ENCODE results near the gene FASN. TPM values are rescaled to one million over a fixed set of nuclear protein-coding genes. Genes with fewer than 3 reads are reported as not detected.
A peak's percentile ranks its signal among the peaks of the same experiment; 100 is the strongest.
"Not testable (repeated sequence)": the region's sequence is repeated elsewhere in the genome, so short reads cannot be mapped to it uniquely, and the experiment has no call there.

The FASN gene
- total RNA-seq, 3 donors from 2014 or later, result 87.2 to 115 (median 102) TPM

- Histone ChIP-seq H3K36me3 (ENCODE audit: low read depth) (no peaks in the 10 kb centered on the region), H3K9me3 (no peaks in the 10 kb centered on the region), H3K4me3 (no peak overlapping the region), H3K4me1 (ENCODE audit: low read depth) (no peaks in the 10 kb centered on the region)
- ATAC-seq (no peak), DNase-seq (no peak)
- TF ChIP-seq, protein P1, sequence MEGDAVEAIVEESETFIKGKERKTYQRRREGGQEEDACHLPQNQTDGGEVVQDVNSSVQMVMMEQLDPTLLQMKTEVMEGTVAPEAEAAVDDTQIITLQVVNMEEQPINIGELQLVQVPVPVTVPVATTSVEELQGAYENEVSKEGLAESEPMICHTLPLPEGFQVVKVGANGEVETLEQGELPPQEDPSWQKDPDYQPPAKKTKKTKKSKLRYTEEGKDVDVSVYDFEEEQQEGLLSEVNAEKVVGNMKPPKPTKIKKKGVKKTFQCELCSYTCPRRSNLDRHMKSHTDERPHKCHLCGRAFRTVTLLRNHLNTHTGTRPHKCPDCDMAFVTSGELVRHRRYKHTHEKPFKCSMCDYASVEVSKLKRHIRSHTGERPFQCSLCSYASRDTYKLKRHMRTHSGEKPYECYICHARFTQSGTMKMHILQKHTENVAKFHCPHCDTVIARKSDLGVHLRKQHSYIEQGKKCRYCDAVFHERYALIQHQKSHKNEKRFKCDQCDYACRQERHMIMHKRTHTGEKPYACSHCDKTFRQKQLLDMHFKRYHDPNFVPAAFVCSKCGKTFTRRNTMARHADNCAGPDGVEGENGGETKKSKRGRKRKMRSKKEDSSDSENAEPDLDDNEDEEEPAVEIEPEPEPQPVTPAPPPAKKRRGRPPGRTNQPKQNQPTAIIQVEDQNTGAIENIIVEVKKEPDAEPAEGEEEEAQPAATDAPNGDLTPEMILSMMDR (IDR thresholded peaks at IDR 0.05), result no peak
- intact Hi-C loops (cut with DNase I, micrococcal nuclease), result no loop called here
Measured at GRCh38 chr17:82138511-82138992, 40.5 kb upstream of the FASN start.

GRCh38 chr17:82134101-82134500 is 36.1 kb upstream of the FASN start:
- DNase-seq, result no peak
- TF ChIP-seq, protein P1 (IDR thresholded peaks at IDR 0.05), result no peak
- Histone ChIP-seq H3K4me3 (no peak overlapping the region), H3K9me3 (no peaks in the 10 kb centered on the region), H3K4me1 (ENCODE audit: low read depth) (no peaks in the 10 kb centered on the region), H3K36me3 (ENCODE audit: low read depth) (no peaks in the 10 kb centered on the region)
- peak; percentile 39 for ATAC-seq
- intact Hi-C loops (cut with DNase I, micrococcal nuclease), result no loop called here

GRCh38 chr17:82133166-82133953 is 35.3 kb upstream of the FASN start:
- H3K36me3 ChIP-seq (ENCODE audit: low read depth); H3K4me1 ChIP-seq (ENCODE audit: low read depth); ATAC-seq; H3K4me3 ChIP-seq; DNase-seq; H3K9me3 ChIP-seq; intact Hi-C loops (cut with DNase I, micrococcal nuclease): not testable (repeated sequence)

GRCh38 chr17:82129095-82129494 is 31.1 kb upstream of the FASN start:
- no peak for ATAC-seq
- no peaks in the 10 kb centered on the region for H3K36me3 ChIP-seq (ENCODE audit: low read depth)
- H3K9me3 ChIP-seq, result no peaks in the 10 kb centered on the region
- no peak for DNase-seq
- TF ChIP-seq, protein P1 (IDR thresholded peaks at IDR 0.05), result no peak
- no peak overlapping the region for H3K4me3 ChIP-seq
- intact Hi-C loops (cut with DNase I, micrococcal nuclease), result no loop called here
- H3K4me1 ChIP-seq (ENCODE audit: low read depth), result no peaks in the 10 kb centered on the region

- no peak for ATAC-seq
Measured at GRCh38 chr17:82128287-82128686, 30.3 kb upstream of the FASN start.

DNA sequence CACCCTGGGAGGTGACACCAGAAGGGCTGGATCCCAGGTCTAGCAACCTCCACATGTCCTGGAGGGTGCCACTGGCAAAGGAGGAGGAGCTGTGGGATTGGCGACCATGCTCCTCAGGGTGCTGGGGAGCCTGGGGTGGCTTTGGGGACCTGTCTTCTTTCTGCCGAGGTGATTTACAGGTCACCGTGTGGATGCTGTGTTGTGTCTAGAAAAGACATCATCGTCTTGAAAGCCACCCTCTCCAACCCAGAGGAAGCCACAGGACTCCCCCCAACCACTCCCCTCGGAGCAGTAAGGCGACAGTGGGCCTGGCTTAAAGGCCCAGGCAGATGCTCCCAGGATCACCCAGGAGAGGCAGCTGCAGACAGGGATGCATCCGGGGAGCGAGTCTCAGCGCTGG is 29.7 kb upstream of the FASN start:
- ATAC-seq, result no peak
- intact Hi-C loops (cut with DNase I, micrococcal nuclease), result no loop called here
- H3K4me3 ChIP-seq, result no peak overlapping the region
- no peaks in the 10 kb centered on the region for H3K9me3 ChIP-seq
- no peaks in the 10 kb centered on the region for H3K36me3 ChIP-seq (ENCODE audit: low read depth)
- TF ChIP-seq, protein P1 (IDR thresholded peaks at IDR 0.05), result no peak
- H3K4me1 ChIP-seq (ENCODE audit: low read depth), result no peaks in the 10 kb centered on the region
- DNase-seq, result no peak

More at GRCh38 chr17:82128287-82128686, 30.3 kb upstream of the FASN start:
- intact Hi-C loops (cut with DNase I, micrococcal nuclease), result no loop called here
- no peaks in the 10 kb centered on the region for H3K9me3 ChIP-seq
- H3K4me1 ChIP-seq (ENCODE audit: low read depth), result no peaks in the 10 kb centered on the region
- DNase-seq, result no peak
- TF ChIP-seq, protein P1 (IDR thresholded peaks at IDR 0.05), result no peak
- no peak overlapping the region for H3K4me3 ChIP-seq
- no peaks in the 10 kb centered on the region for H3K36me3 ChIP-seq (ENCODE audit: low read depth)

Measured in mucosa of descending colon (tissue), 3 donors.